GM19397 (cell line): ENCODE data around the gene EFHD2.
A peak's percentile ranks its signal among the peaks of the same experiment; 100 is the strongest.
"Not testable (repeated sequence)": the region's sequence is repeated elsewhere in the genome, so short reads cannot be mapped to it uniquely, and the experiment has no call there.

Experiments
- ATAC-seq: cut with Tn5 transposase; IDR thresholded peaks from one replicate; pipeline ENCODE4 v1.9.1; 2021; ENCODE audit warnings: mild to moderate bottlenecking, moderate library complexity; ENCODE audit not compliant: unreplicated experiment

EFHD2 gene

DNA sequence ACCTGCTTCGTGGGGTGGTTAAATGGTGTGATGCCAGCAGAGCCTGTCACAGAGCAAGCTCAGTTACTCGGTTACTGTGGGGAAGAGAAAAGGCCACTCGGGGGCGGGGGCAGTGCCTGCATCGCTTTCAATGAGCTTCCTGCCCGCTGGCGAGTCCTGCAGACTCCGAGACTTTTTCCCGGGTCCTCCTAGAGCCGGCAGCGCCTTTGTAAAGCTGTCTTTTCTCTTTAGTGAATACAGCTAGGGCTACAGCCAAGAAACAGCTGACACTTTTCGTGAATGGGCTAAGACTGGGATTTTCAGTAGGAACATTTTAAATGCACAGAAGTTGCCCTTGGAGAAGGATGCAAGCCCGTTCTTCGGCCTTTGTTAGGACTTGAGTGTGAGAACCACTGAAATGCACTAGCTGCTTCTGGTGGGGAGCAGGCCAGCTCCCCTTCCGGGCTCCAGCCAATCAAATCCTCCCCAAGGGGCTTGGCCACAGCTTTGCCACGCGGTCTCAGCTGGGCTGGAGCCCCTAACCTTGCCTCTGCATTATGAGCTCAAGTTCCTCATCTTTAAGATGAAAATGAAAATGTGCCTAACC lies 23.4 kb upstream of the EFHD2 start:
- no peak for ATAC-seq

- ATAC-seq, result no peak
These were observed 21.3 kb upstream of the EFHD2 start for GRCh38 chr1:15388201-15388880.

DNA sequence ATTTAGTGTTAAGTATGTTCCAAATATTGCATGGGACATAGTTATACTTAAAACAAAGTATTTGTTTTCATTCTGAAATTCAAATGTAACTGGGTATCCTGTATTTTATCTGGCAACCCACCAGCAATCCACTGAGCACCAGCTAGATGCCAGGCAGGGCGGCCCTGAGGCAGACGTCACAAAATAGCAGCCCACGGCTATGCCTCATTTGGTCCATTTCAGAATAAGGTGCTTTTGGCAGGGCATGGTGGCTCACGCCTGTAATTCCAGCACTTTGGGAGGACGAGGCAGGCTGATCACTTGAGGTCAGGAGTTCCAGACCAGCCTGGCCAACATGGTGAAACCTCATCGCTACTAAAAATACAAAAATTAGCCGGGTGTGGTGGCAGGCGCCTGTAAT lies 19.9 kb upstream of the EFHD2 start:
- not testable (repeated sequence) for ATAC-seq

GRCh38 chr1:15390667-15391066 lies 19.0 kb upstream of the EFHD2 start:
- ATAC-seq, result no peak

- no peak for ATAC-seq
These were observed 18.3 kb upstream of the EFHD2 start for GRCh38 chr1:15391366-15391765.

DNA sequence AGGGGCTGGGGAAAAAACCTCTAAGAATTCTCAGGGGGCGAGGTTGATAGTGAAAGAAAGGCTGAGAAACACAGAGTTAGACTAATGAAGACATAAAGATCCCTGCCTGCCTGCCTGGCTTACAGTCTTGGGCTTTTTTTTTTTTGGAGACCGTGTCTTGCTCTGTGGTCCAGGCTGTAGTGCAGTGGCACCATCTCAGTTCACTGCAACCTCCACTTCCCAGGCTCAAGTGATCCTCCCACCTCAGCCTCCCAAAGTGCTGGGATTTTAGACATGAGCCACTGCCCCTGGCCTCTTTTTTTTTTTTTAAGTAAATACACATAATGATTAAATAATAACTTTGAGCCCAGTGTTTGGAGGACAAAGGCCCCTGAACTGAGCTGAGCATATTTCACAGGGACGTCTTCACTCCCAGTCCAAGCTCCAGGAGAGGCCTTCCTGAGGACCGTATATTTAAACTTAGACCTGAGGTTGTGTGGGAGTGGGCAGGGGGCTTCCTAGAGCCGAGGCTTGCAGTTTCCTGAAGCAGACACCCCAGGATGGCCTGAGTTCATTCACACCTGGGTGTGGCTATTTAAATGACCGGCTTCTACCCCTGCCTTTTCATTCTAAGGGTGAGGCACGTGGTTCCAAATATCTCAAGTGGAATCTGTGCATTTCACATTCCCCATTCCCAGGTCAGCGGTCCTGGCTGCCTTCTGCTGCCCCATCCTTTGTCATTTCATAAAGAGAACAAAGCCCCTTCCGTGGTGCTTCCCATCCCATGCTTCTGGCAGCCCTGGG lies 16.0 kb upstream of the EFHD2 start:
- no peak for ATAC-seq

GRCh38 chr1:15394258-15394690 lies 15.4 kb upstream of the EFHD2 start:
- ATAC-seq, result no peak

GRCh38 chr1:15397236-15397635 lies 12.5 kb upstream of the EFHD2 start:
- no peak for ATAC-seq

GRCh38 chr1:15399710-15400109 lies 10.0 kb upstream of the EFHD2 start:
- no peak for ATAC-seq

- ATAC-seq, result no peak
These were observed 9.1 kb upstream of the EFHD2 start for GRCh38 chr1:15400627-15401026.

DNA sequence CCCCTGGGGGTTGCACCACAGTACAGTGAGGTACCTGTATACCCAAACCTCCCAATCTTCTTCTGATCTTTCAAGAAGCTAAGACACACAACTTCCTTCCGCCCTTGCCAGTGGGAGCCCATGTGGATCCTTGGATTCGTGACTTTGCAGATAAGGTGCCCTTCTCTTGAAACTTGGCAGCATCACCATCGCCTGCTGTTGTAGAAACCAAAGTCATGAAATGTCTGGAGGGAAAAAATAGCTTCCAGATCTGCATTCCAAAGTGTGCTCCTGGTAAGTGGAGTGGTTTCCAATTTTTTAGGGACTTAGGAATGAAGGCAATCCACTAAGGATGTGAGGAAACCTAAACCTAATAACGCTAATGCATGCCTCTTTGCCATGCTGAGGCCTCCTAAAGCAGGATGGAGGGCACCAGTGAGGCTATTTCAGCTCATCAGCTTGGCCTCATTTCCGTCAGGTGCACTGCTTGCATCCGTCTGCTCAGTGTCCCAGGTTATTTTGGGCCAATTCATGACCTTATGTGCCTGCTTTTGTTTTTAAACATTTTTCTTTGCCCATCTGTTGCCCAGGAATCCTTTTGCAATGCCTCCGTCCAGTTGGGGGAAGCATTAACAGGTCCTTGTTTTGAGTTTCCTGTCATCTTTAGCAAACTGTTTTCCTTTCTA lies 8.2 kb upstream of the EFHD2 start:
- ATAC-seq, result no peak

- no peak for ATAC-seq
These were observed 6.8 kb upstream of the EFHD2 start for GRCh38 chr1:15402809-15403450.

GRCh38 chr1:15403962-15404580 lies 5.6 kb upstream of the EFHD2 start:
- ATAC-seq, result no peak

- no peak for ATAC-seq
These were observed 4.4 kb upstream of the EFHD2 start for GRCh38 chr1:15405106-15405850.

DNA sequence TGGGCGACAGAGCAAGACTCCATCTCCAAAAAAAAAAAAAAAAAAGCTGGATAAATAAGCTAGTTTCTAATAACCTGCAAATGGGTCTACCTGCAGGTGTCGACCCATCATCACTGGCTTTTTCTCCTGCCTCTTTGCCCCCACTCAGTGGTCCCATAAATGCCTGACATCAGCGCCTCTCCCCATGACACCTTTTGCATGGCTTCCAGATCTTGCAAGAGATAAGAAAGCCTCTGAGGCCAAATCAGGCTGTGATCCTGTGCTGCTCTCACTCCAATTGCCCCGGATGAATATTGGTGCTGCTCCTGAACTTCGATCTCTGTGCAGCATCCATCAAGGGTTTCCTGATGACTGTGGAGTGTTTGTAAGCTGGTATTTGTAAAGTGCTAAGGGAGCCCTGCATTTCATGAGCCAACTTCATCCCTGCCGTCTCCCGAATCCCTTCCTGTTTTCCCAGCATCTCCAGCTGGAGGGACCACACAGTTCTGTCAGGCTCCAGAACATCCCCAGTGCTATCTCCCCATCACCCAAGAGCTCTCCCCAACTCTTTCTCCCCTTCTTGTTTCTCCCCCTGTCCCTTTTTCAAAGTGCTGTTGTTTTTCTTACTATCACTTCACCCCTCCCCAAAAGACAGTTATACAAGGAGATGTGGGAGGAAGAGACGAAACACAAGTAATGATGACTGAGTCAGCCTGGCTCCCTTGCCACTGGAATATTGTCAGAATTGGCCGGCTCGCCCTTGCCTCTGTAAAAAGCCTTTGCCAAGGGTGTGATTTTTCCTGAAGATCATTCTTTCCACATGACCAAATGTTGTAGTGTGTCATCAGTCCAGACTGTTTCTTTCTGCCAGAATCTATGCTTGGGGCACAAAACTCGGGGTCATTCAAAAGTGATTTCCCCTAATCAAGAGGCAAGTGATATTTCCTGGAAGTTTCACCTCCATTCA lies 2.8 kb upstream of the EFHD2 start:
- no peak for ATAC-seq

DNA sequence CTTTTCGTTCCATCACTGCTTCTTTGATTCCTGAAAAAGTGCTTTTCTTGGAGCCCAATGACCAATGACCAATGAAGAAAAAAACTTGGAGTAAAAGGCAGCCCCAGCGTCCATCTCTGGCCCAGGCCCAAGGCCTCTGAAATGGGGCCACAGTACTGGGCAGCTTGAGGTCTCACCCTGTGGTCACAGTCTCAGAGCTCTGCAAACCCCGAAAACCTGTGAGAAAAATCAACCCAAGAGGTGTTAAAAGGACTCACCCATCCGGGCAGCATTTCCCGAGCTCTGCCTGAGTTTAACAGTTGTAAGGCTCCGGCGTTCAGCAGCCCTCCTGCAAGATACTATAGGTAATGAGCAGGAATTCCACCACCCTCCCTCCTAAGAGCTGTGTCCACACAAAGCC lies 2.1 kb upstream of the EFHD2 start:
- ATAC-seq, result no peak

- ATAC-seq, result no peak
These were observed 749 bp upstream of the EFHD2 start for GRCh38 chr1:15408890-15409387.

DNA sequence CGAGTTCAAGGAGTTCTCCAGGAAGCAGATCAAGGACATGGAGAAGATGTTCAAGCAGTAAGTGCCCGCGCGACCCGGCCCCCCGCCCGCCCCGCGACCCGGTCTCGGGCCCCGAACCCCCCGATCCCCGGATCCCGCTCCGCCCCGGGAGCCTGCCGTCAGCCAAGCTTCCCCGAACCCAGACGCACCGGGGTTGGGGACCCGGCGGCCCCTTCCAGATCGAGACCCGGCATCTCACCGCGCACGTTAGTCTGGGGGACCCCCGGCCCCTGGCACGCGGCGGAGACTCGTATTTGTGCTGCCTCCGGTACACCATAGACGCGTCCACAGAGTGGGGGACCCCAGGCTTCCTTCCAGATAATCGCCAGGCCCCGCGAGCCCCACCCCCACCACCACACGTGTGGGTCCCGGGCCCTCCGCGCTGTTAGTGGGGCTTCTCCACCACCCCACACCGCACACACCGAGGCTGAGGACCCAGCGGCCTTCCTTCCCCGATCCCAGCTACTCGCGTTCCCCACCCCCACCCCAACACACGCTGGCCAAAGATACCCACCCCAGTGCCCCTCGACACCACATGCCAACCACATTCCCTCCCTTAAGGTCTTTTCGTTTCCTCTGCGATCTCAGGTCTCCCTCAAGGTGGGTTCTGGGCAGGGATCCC lies 665 bp downstream of the EFHD2 start:
- peak; percentile 2 for ATAC-seq
